ENCODE results near the gene MATK.
"Not testable (repeated sequence)": the region's sequence is repeated elsewhere in the genome, so short reads cannot be mapped to it uniquely, and the experiment has no call there.

Gene MATK

GRCh38 chr19:3770136-3770999, 15.8 kb downstream of the MATK start:
- DNase-seq: no peak

- no peak for DNase-seq
Observed at GRCh38 chr19:3769494-3769893, 16.7 kb downstream of the MATK start.

- DNase-seq: no peak
Observed at GRCh38 chr19:3768748-3769099, 17.5 kb downstream of the MATK start.

DNA sequence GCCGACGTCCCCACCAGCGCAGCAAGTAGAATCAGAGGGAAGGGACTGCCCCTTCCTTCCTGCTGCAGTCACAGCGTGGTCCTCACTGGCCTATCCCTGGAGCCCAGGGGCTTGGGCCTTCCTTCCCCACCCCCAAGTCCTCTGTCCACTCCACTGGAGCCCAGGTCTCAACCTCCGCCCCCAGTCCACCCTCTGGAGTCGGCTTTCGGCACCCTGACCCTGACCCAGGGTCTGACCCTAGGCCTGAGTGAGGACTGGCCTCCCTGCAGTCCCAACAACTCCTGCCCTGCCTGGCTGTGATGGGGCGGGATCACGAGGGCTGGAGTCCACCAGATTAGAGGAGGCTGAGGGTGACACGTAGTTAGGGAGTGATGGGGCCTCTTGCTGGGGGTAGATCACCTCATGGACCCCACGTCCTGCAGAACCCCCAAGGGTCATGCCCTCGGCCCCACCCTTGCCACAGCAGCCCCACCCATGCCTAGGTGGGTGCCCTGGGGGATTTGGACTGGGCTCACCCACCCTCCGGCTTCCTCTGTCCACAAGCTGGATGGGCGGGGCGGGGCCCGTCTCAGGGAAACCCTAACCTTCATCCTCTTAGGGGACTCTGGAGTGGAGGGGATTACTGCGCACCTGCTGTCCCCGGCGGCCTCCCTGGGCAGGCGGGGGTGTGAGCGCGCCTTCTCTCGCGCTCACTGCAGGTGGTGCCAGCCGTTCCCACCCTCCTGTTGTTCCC, 18.0 kb downstream of the MATK start:
- no peak for DNase-seq

DNA sequence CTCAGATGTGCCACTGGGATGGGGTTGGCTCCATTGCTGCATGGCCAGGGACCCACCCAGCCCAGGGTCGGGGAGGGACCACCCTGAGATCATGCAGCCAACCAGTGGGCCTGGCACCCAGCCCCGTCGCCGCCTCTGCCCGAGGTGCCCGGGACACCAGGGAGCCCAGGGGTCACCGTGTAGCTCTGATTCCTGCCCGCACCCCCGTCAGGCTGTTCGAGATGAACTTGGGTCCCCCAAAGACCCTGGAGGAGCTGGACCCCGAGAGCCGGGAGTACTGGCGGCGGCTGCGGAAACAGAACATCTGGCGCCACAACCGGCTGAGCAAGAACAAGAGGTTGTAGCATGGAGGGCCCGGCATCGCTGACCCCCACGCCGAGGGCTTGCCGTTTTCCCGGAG, 19.1 kb downstream of the MATK start:
- DNase-seq: no peak

DNA sequence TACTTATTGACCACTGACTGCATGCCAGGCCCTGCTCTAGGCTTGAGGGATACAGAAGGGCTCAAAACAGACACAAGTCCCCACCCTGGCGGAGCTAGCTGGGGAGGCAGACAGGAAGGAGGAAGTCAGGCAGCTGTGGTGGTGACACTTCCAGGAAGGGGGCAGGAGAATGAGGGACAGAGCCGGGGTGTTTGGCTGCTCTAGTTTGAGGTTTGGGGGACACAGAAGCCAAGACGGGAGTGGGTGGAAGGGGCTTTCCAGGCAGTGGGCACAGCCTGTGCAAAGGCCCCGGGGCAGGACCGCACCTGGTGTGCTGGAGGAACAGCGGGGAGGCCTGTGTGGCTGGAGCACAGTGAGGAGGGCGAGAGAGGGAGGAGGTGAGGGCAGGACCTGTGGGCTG, 19.7 kb downstream of the MATK start:
- no peak for DNase-seq

DNA sequence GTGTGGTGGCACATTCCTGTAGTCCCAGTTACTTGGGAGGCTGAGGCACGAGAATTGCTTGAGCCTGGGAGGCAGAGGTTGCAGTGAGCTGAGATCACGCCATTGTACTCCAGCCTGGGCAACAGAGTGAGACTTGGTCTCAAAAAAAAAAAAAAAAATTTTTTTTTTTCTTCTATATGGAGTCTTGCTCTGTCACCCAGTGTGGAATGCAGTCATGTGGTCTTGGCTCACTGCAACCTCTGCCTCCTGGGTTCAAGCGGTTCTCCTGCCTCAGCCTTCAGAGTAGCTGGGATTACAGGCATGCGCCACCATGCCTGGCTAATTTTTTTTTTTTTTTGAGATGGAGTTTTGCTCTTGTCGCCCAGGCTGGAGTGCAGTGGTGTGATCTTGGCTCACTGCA, 20.4 kb downstream of the MATK start:
- DNase-seq: not testable (repeated sequence)

DNA sequence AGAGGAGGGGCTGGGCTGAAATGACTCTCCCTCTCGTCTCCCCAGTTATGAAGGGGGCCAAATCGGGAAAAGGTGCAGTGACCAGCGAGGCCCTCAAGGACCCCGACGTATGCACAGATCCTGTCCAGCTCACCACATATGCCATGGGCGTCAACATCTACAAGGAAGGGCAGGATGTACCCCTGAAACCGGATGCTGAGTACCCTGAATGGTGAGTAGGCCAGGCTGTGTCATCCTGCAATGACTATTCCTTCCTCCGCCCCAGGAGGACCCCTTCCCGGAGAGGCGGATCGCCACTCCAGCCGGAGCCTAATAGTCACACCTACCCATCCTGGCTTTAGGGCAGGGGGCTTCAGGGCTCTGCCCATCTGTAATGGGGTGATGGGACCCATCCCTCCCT, 21.1 kb downstream of the MATK start:
- DNase-seq: no peak

DNA sequence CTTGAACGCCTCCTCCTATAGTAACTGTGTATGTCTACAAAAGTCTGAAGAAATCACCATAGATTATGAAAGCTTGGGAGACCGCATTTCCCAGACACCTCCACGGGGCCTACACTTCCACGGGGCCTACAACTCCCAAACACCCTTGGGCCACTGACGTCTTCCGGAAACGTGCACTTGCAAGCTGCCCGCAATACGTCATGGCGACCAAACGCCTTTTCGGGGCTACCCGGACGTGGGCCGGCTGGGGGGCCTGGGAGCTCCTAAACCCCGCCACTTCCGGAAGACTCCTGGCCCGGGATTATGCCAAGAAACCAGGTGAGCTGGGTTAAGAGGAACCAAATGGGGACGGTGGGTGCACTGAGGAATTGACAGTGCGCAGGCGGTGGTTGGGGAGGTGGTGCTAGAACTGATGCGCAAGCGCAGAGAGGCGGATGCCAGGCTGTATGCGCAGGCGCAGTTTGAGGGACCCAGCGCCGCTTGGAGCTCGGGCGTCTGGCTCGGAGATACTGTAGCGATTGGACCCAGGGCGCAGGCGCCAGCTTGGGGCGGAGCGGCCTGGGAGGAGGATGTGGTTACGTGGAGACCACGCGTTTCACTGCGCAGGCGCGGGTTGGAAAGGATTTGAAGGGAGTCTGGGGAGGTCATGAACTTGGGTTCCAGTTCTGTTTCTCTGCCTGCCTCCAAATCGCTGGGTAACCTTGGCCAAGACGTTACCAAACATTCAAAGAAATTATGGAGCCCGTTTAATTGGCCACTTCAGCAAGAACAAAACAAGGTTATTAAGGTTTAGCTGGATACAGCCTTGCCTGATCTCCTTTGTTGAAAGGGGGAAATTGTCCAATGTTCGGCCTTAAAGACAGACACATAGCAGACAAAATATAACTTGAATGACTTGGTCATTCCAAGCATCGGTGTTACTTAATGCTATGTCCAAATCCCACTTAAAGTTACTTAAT, 23.4 kb downstream of the MATK start, which contains the start of gene MRPL54:
Gene MRPL54, plus strand, starts transcription at position 182 of the 959 bp plus-strand sequence. Its CDS starts 19 bp downstream, at position 201.
- peak; percentile 100 for DNase-seq

DNA sequence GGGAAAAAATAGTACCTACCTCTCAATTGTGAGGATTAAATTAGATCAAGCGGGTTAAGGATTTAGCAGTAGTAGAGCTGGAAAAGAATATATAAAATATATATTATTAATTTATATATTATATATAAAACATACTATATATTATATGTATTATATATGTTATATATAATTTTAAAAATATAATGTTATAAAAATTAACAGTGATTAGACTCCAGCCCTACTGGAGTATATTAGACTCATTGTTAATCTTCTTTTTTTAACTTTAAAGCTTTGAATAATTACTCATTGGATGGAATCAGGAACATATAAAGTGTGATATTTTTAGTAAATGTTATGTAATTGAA, 24.1 kb downstream of the MATK start:
- DNase-seq: no peak

DNA sequence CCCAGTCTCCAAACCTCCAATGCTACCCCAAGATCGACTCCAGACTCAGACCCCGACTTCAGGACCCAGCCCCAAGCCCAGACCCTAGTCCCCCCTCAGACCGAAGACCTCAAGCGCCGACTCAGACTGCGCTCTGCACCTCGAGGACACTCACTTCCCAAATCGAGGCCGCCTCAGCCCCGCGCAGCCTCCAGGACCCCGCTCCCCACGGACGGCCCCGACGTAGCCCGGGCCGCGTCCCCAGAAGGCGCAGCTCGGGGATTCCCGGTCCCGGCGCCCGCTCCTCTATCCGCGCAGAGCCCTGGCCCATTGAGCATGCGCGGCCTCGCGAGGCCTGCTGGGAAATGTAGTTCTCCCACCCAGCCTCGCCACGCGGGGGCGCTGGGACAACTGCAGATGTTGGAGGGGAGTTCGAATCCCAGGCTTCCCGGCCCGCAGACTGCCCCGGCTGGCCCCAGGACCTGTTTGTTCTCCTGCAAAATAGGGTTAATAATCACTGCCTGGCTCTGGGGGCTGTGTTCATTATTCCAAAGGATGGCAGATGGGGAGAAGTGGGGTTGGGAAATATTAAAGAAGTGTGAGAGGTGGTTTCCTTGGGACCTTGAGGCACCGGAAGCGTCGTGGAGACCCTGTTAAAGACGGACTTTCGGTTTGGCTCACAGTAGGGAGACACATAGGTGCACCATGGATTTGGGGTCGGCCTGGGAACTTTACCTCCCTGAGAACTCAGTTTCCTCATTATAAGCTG, 24.6 kb downstream of the MATK start, which contains the start of gene APBA3:
Gene APBA3, minus strand, starts transcription at position 311 of the 748 bp plus-strand sequence. CDS start 1,428 bp downstream, outside the sequence.
- peak; percentile 94 for DNase-seq

- no peak for DNase-seq
Observed at GRCh38 chr19:3760871-3761361, 25.3 kb downstream of the MATK start.

- no peak for DNase-seq
Observed at GRCh38 chr19:3759482-3760254, 26.5 kb downstream of the MATK start.

DNA sequence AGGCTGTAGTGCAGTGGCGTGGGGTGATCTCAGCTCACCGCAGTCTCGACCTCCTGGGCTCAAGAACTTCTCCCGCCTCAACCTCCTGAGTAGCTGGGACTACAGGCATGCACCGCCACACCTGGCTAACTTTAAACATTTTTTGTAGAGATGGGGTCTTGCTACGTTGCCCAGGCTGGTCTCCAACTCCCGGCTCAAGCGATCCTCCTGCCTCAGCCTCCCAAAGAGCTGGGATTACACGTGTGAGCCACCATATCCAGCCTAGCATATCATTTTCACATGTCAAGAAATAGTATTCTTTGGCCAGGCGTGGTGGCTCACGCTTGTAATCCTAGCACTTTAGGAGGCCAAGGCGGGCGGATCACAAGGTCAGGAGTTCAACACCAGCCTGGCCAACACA, 27.9 kb downstream of the MATK start:
- DNase-seq: not testable (repeated sequence)

- DNase-seq: not testable (repeated sequence)
Observed at GRCh38 chr19:3757705-3758104, 28.5 kb downstream of the MATK start.

DNA sequence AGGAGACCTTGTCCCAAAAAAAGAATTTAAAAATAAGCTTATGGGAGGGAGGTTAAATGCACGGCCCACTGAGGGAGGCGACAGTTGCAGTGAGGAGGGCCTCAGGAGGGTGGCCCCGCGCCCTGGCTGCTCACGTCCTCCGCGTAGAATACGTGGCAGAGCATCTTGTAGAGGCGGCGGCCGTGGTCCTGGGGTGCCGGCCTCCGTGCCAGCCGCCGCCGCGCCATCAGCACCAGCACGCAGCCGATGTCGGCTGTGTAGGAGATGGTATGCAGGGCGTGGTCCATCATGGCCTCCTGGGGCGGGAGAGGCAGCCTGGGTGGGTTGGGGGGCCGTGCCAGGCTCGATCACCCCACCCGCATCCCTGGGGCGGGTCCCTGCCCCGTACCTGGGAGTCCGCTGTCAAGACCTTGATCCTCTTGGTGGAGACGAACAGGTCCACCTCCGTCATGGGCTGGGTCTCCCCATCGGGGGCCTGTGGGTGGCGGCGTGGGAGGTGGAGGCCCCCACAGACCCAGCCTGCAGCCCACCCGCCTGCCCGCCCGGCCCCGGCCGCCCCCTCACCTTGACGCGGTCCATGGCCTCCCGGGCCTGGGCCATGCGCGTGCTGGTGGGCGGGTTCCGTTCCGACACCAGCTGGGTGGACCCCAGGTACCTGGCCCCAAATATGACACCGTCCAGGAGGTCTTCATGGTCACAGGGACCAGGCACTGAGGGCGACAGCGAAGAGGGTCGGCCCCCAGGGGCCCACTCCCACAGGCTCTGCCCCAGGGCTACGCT, 32.4 kb downstream of the MATK start:
- no peak for DNase-seq

GRCh38 chr19:3752492-3752891, 33.7 kb downstream of the MATK start:
- no peak for DNase-seq

GRCh38 chr19:3751236-3751635, 34.9 kb downstream of the MATK start:
- DNase-seq: no peak

- DNase-seq: no peak
Observed at GRCh38 chr19:3750211-3750610, 36.0 kb downstream of the MATK start.

DNA sequence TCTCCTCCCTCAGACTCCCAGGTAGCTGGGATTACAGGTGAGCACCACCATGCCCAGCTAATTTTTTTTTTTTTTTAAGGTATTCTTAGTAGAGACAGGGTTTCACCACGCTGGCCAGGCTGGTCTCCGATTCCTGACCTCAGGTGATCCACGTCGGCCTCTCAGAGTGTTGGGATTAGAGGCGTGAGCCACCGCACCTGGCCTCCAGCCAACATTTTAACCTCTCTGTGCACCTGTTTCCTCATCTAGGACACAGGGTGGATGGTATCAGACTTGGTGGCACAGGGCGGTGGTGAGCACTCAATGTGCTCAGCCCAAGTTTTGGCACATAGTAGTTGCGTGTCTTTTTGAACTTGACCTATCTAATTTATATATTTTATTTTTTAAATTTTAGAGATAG, 37.2 kb downstream of the MATK start:
- DNase-seq: no peak
